Retinal pigment epithelial cell (primary cell): Measurements from ENCODE around the gene ITLN1.

Source experiments
- DNase-seq: peaks from one replicate; pipeline ENCODE4 v3.0.0-alpha.2; 2010; ENCODE audit warnings: low read depth
- H3K4me3 ChIP-seq: 2 replicates; pipeline ENCODE4 v1.5.1; 2011; ENCODE audit warnings: mild to moderate bottlenecking, low read length, control low read depth, moderate library complexity
- TF ChIP-seq, protein P1 (sequence below): conservative IDR thresholded peaks from 2 replicates; pipeline ENCODE4 v1.5.1; 2011; ENCODE audit warnings: low read depth, low read length, control low read depth, inconsistent platforms

Gene ITLN1

DNA sequence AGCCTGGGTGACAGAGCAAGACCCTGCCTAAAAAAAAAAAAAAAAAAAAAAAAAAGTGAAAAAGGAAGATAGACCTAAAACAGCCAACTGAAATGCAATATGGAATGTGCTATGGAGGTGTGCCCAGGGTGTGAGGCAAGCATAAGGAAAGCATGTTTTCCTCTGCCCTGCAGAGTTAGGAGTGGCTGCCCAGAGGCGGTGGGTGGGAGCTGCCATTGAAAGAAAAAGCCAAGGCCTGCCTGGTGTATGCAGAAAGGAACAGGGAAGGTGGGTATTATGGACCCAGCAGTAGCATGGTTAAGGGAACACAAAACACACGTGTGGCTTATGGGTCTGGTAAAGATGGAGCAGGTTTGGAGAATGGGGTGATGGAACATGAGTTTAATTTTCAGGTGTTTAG, 31.2 kb downstream of the ITLN1 start:
- DNase-seq = no peak
- no peak overlapping the region for H3K4me3 ChIP-seq
- TF ChIP-seq, protein P1, sequence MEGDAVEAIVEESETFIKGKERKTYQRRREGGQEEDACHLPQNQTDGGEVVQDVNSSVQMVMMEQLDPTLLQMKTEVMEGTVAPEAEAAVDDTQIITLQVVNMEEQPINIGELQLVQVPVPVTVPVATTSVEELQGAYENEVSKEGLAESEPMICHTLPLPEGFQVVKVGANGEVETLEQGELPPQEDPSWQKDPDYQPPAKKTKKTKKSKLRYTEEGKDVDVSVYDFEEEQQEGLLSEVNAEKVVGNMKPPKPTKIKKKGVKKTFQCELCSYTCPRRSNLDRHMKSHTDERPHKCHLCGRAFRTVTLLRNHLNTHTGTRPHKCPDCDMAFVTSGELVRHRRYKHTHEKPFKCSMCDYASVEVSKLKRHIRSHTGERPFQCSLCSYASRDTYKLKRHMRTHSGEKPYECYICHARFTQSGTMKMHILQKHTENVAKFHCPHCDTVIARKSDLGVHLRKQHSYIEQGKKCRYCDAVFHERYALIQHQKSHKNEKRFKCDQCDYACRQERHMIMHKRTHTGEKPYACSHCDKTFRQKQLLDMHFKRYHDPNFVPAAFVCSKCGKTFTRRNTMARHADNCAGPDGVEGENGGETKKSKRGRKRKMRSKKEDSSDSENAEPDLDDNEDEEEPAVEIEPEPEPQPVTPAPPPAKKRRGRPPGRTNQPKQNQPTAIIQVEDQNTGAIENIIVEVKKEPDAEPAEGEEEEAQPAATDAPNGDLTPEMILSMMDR = no peak

DNA sequence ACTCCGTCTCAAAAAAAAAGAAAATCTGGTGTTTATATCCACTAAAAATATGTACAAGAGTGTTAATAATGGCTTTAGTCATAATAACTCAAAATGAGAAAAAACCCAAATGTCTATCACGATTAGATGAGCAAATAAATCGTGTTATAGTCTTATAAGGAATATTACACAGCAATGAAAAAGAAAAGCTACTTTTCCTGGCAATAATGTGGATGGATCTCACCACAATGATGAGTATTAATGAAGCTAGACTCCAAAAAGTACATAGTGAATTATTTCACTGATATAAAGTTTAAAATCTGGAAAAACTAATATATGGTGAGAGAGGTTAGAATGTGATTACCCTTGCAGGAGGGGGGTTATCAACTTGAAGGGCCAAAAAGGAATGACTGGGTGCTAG, 32.0 kb downstream of the ITLN1 start:
- no peak for DNase-seq
- H3K4me3 ChIP-seq = no peak overlapping the region
- TF ChIP-seq, protein P1 = no peak

DNA sequence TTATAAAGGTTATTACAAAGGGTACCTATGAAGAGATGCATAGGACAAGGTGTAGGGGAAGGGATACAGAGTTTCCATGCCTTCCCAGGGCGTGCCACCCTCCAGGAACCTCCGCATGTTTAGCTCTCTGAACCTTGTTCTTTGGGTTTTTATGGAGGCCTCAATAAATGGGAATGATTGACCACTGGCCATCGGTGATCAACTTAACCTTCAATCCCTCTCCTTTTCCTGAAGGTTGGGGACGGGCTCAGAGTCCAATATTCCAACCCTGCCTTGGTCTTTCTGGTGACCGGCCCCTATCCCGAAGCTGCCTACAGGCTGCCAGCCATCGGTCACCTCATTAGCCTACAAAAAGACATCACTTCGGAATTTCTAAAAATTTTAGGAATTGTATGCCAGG, 34.0 kb downstream of the ITLN1 start:
- H3K4me3 ChIP-seq = no peak overlapping the region
- no peak for DNase-seq
- TF ChIP-seq, protein P1 = no peak

DNA sequence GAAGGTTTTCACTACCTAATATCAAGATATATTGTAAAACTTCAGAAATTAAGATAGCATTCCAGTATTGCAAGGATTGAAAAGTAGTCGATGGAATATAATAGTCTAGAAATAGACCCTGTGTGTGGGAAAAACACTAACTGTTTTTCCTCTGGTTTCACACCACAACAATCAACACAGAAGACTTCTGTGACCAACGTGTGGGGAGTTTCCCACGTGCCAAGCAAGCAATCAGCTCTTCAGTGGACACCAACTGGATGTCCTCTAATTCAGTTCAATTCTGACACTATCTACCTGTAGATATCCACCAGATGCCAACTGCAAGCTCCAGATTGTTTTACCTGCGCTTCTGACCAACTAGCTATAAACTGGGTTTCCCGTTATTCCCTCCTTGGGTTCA, 34.4 kb downstream of the ITLN1 start:
- DNase-seq = no peak
- H3K4me3 ChIP-seq = no peak overlapping the region
- TF ChIP-seq, protein P1 = no peak

DNA sequence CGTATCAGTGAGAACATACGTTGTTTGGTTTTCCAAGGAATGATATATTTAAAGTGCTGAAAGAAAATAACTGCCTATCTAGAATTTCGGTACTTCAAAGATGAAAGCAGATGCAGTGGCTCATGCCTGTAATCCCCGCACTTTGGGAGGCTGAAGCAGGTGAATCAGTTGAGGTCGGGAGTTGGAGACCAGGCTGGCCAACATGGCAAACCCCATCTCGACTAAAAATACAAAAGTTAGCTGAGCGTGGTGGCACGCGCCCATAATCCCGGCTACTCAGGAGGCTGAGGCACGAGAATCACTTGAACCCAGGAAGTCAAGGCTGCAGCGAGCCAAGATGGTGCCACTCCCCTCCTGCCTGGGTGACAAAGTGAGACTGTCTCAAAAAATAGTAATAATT, 38.7 kb downstream of the ITLN1 start:
- no peak overlapping the region for H3K4me3 ChIP-seq
- TF ChIP-seq, protein P1 = no peak
- DNase-seq = no peak

DNA sequence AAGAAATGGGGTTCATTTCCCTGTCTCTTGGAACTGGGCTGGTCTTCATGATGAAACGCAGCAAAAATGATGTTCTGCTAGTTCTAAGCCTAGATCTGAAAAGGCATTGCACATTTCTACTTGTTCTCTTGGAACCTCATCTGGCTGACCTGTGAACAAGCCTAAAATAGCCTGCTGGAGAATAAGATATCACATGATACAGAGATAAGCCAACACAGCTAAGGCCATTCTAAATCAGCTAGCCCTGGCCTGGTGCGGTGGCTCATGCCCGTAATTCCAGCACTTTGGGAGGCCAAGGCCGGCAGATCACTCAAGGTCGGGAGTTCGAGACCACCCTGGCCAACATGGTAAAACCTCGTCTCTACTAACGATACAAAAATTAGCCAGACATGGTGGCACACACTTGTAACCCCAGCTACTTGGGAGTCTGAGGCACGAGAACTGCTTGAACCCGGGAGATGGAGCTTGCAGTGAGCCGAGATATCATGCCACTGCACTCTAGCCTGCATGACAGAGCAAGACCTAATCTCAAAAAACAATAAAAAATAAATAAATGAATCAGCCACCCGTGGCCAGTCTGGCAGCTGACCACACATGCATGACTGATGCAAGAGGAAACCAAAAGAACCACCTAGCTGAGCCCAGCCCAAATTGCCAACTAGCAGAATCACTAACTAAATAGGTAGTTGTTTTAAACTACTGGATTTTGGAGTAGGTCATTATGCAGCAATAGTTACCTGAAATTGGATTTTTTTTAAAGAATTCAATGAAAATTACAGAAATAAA, 40.3 kb downstream of the ITLN1 start:
- H3K4me3 ChIP-seq = no peak overlapping the region
- TF ChIP-seq, protein P1 = no peak
- no peak for DNase-seq

DNA sequence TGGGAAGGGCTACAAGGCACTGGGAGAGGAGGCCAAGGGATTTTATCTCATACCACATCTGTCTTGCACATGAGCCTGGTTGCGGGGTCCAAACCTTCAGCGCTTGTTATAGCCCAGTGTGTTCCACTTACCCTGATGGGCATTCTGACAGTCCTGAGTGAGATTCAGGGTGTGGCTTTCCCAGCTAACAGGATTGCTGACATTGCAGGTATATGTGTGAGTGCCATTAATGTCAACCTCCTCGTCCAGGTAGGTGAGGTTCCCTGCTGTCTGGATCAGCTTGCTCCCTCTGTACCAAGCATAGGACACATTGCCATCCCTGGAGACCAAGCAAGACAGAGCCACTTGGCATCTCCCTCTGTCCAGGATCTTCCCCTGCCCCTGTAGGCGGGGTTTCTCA, 43.9 kb downstream of the ITLN1 start:
- H3K4me3 ChIP-seq = no peak overlapping the region
- TF ChIP-seq, protein P1 = no peak
- no peak for DNase-seq
